Cardiac septum (tissue), 1 donor: ENCODE results near the gene HCN1. TPM values are rescaled to one million over a fixed set of nuclear protein-coding genes. Genes with fewer than 3 reads are reported as not detected.
"Not testable (repeated sequence)": the region's sequence is repeated elsewhere in the genome, so short reads cannot be mapped to it uniquely, and the experiment has no call there.

Experiments used
- DNase-seq: peaks from one replicate; pipeline ENCODE4 v3.0.0-alpha.2; 2020; ENCODE audit warnings: low spot score
- intact Hi-C: fragments of 100-400 bp; cut with DNase I; formaldehyde crosslinking; loops from one replicate; pipeline ENCODE4 v1.14.0; 2022
- total RNA-seq: library from RNA; stranded (reverse); fragmentation: NEBNext Ultra II Directional; extraction: Animal tissue kit (Norgen Biotek cat#: 25700); gene quantifications from one replicate; pipeline ENCODE4 v1.2.1, GENCODE V29; 2021
- donor health status: DM: no; HTN: no; CAD: no.

Gene HCN1
- total RNA-seq, 1 donor from 2014 or later = not detected

GRCh38 chr5:45454114-45454513 is 242.1 kb downstream of the HCN1 start:
- DNase-seq = no peak
- intact Hi-C loops = no loop called here

- DNase-seq, intact Hi-C loops: not testable (repeated sequence)
Measured at GRCh38 chr5:45444856-45445255, 251.3 kb downstream of the HCN1 start.

- intact Hi-C loops = no loop called here
- DNase-seq = no peak
Measured at GRCh38 chr5:45440466-45440865, 255.7 kb downstream of the HCN1 start.

- intact Hi-C loops = no loop called here
- DNase-seq = no peak
Measured at GRCh38 chr5:45437752-45438151, 258.4 kb downstream of the HCN1 start.

- no peak for DNase-seq
- intact Hi-C loops = no loop called here
Measured at GRCh38 chr5:45417285-45417998, 278.7 kb downstream of the HCN1 start.

GRCh38 chr5:45414620-45415573 is 281.3 kb downstream of the HCN1 start:
- intact Hi-C loops = no loop called here
- no peak for DNase-seq

GRCh38 chr5:45411971-45412612 is 284.1 kb downstream of the HCN1 start:
- intact Hi-C loops = no loop called here
- DNase-seq = no peak

GRCh38 chr5:45410304-45410995 is 285.7 kb downstream of the HCN1 start:
- intact Hi-C loops = no loop called here
- DNase-seq = no peak

GRCh38 chr5:45408067-45408466 is 288.1 kb downstream of the HCN1 start:
- no peak for DNase-seq

GRCh38 chr5:45402804-45403455 is 293.2 kb downstream of the HCN1 start:
- DNase-seq = no peak
- intact Hi-C loops = no loop called here

More at GRCh38 chr5:45408067-45408466, 288.1 kb downstream of the HCN1 start:
- intact Hi-C loops = no loop called here

GRCh38 chr5:45399041-45399440 is 297.1 kb downstream of the HCN1 start:
- intact Hi-C loops = no loop called here
- no peak for DNase-seq

- no peak for DNase-seq
- intact Hi-C loops = no loop called here
Measured at GRCh38 chr5:45385321-45386058, 310.7 kb downstream of the HCN1 start.

- DNase-seq = no peak
- intact Hi-C loops = no loop called here
Measured at GRCh38 chr5:45383985-45384384, 312.2 kb downstream of the HCN1 start.

- intact Hi-C loops = no loop called here
- no peak for DNase-seq
Measured at GRCh38 chr5:45382583-45382982, 313.6 kb downstream of the HCN1 start.

GRCh38 chr5:45376417-45376816 is 319.8 kb downstream of the HCN1 start:
- intact Hi-C loops = no loop called here
- no peak for DNase-seq

- no peak for DNase-seq
- intact Hi-C loops = no loop called here
Measured at GRCh38 chr5:45372629-45373028, 323.6 kb downstream of the HCN1 start.

GRCh38 chr5:45371423-45371822 is 324.8 kb downstream of the HCN1 start:
- intact Hi-C loops, DNase-seq: not testable (repeated sequence)

GRCh38 chr5:45355189-45355992 is 340.8 kb downstream of the HCN1 start:
- DNase-seq = no peak
- intact Hi-C loops = no loop called here
